CD4-positive, alpha-beta memory T cell (primary cell): ENCODE data around the gene HNRNPA0. TPM values are rescaled to one million over a fixed set of nuclear protein-coding genes. Genes with fewer than 3 reads are reported as not detected.

Experiments
- CTCF ChIA-PET: fragments of 350-600 bp; sonication (Branson Sonifier 250); formaldehyde crosslinking; loops from one replicate; lab custom pipeline; 2021; ENCODE audit warnings: inconsistent platforms; ENCODE audit not compliant: partially characterized antibody; lab: Charles Lee
- POLR2A ChIA-PET: fragments of 350-600 bp; sonication (Branson Sonifier 250); formaldehyde crosslinking; loops from one replicate; lab custom pipeline; 2021; ENCODE audit not compliant: partially characterized antibody; lab: Charles Lee
- DNase-seq, 5 donors: peaks; one replicate each; pipeline versions ENCODE4 v3.0.0 to v3.0.0-alpha.2; 2020 to 2022; ENCODE audit warnings: mixed read lengths in 1 of 5
- H3K27ac ChIP-seq: one replicate; pipeline ENCODE4 v1.7.0; 2013; ENCODE audit warnings: low read depth, low read length
- H3K27me3 ChIP-seq: 2 replicates; pipeline ENCODE4 v1.7.0; 2013; ENCODE audit warnings: mild to moderate bottlenecking, low read length, moderate library complexity; ENCODE audit not compliant: insufficient read depth
- H3K36me3 ChIP-seq: 2 replicates; pipeline ENCODE4 v1.7.0; 2013; ENCODE audit warnings: mild to moderate bottlenecking, low read length, moderate library complexity; ENCODE audit not compliant: insufficient read depth
- H3K4me1 ChIP-seq: 2 replicates; pipeline ENCODE4 v1.7.0; 2013; ENCODE audit warnings: mild to moderate bottlenecking, low read length, moderate library complexity; ENCODE audit not compliant: insufficient read depth
- H3K4me3 ChIP-seq, 2 donors: one replicate each; pipeline ENCODE4 v1.7.0; 2013; ENCODE audit warnings: low read length in 2 of 2, mild to moderate bottlenecking in 1 of 2
- H3K9me3 ChIP-seq, 2 donors: one replicate each; pipeline ENCODE4 v1.7.0; 2013; ENCODE audit warnings: low read length in 2 of 2, control low read depth in 1 of 2; ENCODE audit not compliant: control insufficient read depth in 1 of 2
- H3K27ac Mint-ChIP-seq, 7 donors: one replicate each; pipeline ENCODE4 v1.8.0; 2020 to 2021; ENCODE audit warnings: mixed read lengths in 7 of 7, mild to moderate bottlenecking in 6 of 7, inconsistent platforms in 3 of 7, moderate library complexity in 3 of 7
- H3K27me3 Mint-ChIP-seq, 2 donors: one replicate each; pipeline ENCODE4 v1.8.0; 2020 to 2021; ENCODE audit warnings: mixed read lengths in 2 of 2
- H3K36me3 Mint-ChIP-seq, 2 donors: one replicate each; pipeline ENCODE4 v1.8.0; 2020 to 2021; ENCODE audit warnings: mixed read lengths in 2 of 2, inconsistent platforms in 1 of 2, mild to moderate bottlenecking in 1 of 2
- H3K4me1 Mint-ChIP-seq, 4 donors: one replicate each; pipeline ENCODE4 v1.8.0; 2020 to 2021; ENCODE audit warnings: mixed read lengths in 4 of 4, mild to moderate bottlenecking in 1 of 4
- H3K4me3 Mint-ChIP-seq, 8 donors: one replicate each; pipeline ENCODE4 v1.8.0; 2020 to 2021; ENCODE audit warnings: mixed read lengths in 8 of 8, mild to moderate bottlenecking in 7 of 8, moderate library complexity in 6 of 8, inconsistent platforms in 3 of 8
- H3K9me3 Mint-ChIP-seq, 8 donors: one replicate each; pipeline ENCODE4 v1.8.0; 2020 to 2021; ENCODE audit warnings: mixed read lengths in 8 of 8, mild to moderate bottlenecking in 5 of 8, inconsistent platforms in 3 of 8, moderate library complexity in 1 of 8
- intact Hi-C: fragments of 100-400 bp; cut with micrococcal nuclease; formaldehyde crosslinking; loops from one replicate; pipeline ENCODE4 v1.15.1; 2023
- polyA plus RNA-seq, 2 donors: library from polyadenylated mRNA; unstranded; fragments of 300-500 nt; fragmentation: Illumina TruSeq; gene quantifications; one replicate each; pipeline ENCODE4 v1.2.3, GENCODE V29; 2021
- total RNA-seq, 2 experiments: library from RNA; stranded (reverse); gene quantifications; one replicate each; pipeline ENCODE4 v1.2.3, GENCODE V29; 2021

The HNRNPA0 gene
- total RNA-seq (10 to 100 TPM; 30.5 to 30.7 TPM), polyA plus RNA-seq (10 to 100 TPM in 1 of 2 donors, 1 to 10 TPM in 1; 8.6 to 19.3 TPM)

DNA sequence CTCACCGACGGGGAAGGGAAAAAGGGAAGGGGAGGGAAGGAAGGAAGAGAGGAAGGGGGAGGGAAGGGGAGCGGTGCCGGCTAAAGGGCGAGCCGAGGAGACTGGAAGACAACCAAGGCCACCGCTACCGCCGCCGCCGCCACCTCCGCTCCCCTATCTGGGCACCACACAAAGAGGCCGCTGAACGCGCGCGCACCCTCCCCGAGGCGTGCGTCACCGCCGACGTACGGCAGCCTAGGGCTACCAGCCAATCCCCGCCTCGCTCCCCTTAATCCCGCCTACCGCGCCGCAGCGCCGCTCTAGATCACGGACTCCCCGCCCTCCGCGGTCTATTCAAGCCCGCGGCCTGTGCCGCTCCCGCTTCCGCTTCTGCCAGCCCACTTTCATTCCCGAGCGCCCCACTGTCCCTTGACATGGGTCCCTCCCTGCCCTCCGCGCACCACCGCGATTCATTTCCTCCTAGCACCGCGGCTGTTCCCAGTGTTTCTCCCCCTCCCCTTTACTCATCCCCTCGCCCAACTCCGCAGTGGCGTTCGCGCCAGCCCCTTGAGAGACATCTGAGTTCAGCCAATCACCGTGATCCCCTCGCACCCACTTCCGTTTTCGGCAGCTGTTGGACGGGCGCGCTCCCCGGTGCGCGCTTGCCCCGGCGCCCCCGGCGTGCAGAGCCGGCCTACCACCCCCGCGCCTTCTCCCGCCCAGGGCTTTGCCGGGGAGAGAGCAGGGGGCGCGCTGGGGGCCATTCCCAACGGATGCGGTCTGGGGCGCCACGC, at the start of gene HNRNPA0:
TSS of gene HNRNPA0 (minus strand) at position 176 of the 773 bp plus-strand sequence. CDS start 297 bp downstream, outside the sequence.
- Histone ChIP-seq H3K9me3 (no peaks in the 10 kb centered on the region), H3K36me3 (no peaks in the 10 kb centered on the region), H3K27me3 (no peaks in the 10 kb centered on the region), H3K27ac (peak within 1 kb of the TSS; percentile 100), H3K4me3 (peak within 1 kb of the TSS; percentile 49 to 96), H3K4me1 (peaks cover 33% of the 10 kb centered on the region)
- DNase-seq, result peak; percentile 98 to 99 (median 99)
- ChIA-PET CTCF (interaction anchor here (0.7 to 4.4 kb wide), 11 partner anchors 13 to 134 kb away, joined by 3 to 32 read pairs (median 6); partner anchors contain the start of gene PKD2L2), POLR2A (interaction anchor here (0.5 to 6.4 kb wide), 26 partner anchors 13 to 1588 kb away, joined by 3 to 85 read pairs (median 4); partner anchors contain the start of genes FAM13B, FAM53C, HSPA9 and KDM3B)
- H3K4me3 Mint-ChIP-seq, result peak within 1 kb of the TSS; percentile 98 to 100 (median 99)
- no peaks in the 10 kb centered on the region for H3K9me3 Mint-ChIP-seq
- intact Hi-C loops, result loop anchor here (1.0 to 10.0 kb wide), 9 partner anchors 11 to 1538 kb away; partner anchors contain the start of genes BRD8, CDC25C, HSPA9 and KDM3B
- H3K4me1 Mint-ChIP-seq, result peaks cover 26 to 54% (median 34%) of the 10 kb centered on the region in 4 donors
- H3K27ac Mint-ChIP-seq, result peak within 1 kb of the TSS; percentile 100
- H3K36me3 Mint-ChIP-seq, result peaks cover 9 to 29% of the 10 kb centered on the region in 2 donors
- peaks cover 0 to 10% of the 10 kb centered on the region in 2 donors for H3K27me3 Mint-ChIP-seq

DNA sequence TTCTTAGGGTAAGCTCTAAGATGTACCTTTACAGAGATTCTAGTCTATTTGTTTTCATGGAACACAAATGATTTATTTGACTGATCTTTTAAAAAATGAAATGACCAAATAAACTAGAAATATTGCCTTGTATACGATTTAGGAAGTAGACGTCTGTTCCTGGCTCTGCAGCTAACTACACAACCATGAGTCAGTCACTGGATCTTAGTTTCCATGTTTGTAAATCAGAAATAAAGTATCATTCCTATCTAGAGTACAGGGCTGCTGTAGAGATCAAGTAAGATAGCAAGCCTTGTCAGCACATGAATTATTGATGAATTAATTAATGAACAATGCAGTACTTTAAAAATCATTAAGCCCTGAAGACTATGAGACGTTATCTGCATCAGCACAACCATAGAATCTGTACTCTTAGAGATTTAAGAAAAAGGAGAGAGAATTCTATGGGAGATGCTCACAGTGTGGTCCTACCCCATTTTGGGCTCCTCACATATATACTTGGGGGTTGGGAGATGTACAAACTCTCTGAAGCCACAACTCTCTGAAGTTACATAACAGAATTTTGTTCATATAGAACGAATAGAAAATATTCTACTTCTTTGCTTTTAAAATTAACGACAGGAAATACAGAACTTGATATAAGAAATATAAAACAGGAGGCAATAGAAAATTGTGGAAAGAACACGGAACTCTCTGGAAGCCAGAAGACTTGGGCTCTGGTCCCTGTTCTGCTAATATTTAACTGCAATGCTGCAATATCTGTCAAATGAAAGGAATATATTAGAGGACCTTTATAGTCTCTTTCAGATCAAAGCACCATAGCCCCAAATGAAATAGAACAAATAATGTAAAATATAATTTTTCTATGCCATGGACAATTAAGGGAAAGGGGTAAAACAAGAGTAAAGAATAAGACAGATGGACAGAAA, 48.4 kb upstream of the HNRNPA0 start:
- Mint-ChIP-seq H3K27me3 (peaks cover 0 to 1% of the 10 kb centered on the region in 2 donors), H3K9me3 (no peaks in the 10 kb centered on the region), H3K27ac (no peak overlapping the region), H3K4me3 (no peak overlapping the region), H3K36me3 (no peaks in the 10 kb centered on the region), H3K4me1 (no peaks in the 10 kb centered on the region)
- no peaks in the 10 kb centered on the region for H3K36me3 ChIP-seq
- DNase-seq, result no peak
- H3K4me1 ChIP-seq, result no peaks in the 10 kb centered on the region
- H3K27ac ChIP-seq, result no peak overlapping the region
- no peaks in the 10 kb centered on the region for H3K27me3 ChIP-seq
- intact Hi-C loops, result no loop called here
- ChIA-PET POLR2A (no interaction called here), CTCF (interaction anchor here (1.7 kb wide), 1 partner anchor 23 kb away, joined by 6 read pairs; no protein-coding TSS in a partner anchor)
- no peak overlapping the region for H3K4me3 ChIP-seq
- no peaks in the 10 kb centered on the region for H3K9me3 ChIP-seq

GRCh38 chr5:137800700-137801411, 46.7 kb upstream of the HNRNPA0 start:
- no peaks in the 10 kb centered on the region for H3K36me3 Mint-ChIP-seq
- intact Hi-C loops, result no loop called here
- Histone ChIP-seq H3K27me3 (no peaks in the 10 kb centered on the region), H3K9me3 (no peaks in the 10 kb centered on the region), H3K4me1 (no peaks in the 10 kb centered on the region), H3K27ac (no peak overlapping the region), H3K36me3 (no peaks in the 10 kb centered on the region), H3K4me3 (no peak overlapping the region)
- H3K27me3 Mint-ChIP-seq, result peaks cover 0 to 1% of the 10 kb centered on the region in 2 donors
- H3K4me3 Mint-ChIP-seq, result no peak overlapping the region
- CTCF ChIA-PET, result no interaction called here
- H3K9me3 Mint-ChIP-seq, result no peaks in the 10 kb centered on the region
- no peaks in the 10 kb centered on the region for H3K4me1 Mint-ChIP-seq
- no peak for DNase-seq
- no peak overlapping the region for H3K27ac Mint-ChIP-seq
- POLR2A ChIA-PET, result no interaction called here

- intact Hi-C loops, result no loop called here
- Mint-ChIP-seq H3K4me3 (no peak overlapping the region), H3K9me3 (no peaks in the 10 kb centered on the region), H3K27ac (no peak overlapping the region), H3K36me3 (no peaks in the 10 kb centered on the region), H3K27me3 (peaks cover 0 to 1% of the 10 kb centered on the region in 2 donors), H3K4me1 (no peaks in the 10 kb centered on the region)
- ChIA-PET CTCF (no interaction called here), POLR2A (no interaction called here)
- Histone ChIP-seq H3K27me3 (no peaks in the 10 kb centered on the region), H3K27ac (no peak overlapping the region), H3K4me1 (no peaks in the 10 kb centered on the region), H3K36me3 (no peaks in the 10 kb centered on the region), H3K4me3 (no peak overlapping the region), H3K9me3 (no peaks in the 10 kb centered on the region)
- DNase-seq, result no peak
Measured at GRCh38 chr5:137796279-137796678, 42.1 kb upstream of the HNRNPA0 start.

DNA sequence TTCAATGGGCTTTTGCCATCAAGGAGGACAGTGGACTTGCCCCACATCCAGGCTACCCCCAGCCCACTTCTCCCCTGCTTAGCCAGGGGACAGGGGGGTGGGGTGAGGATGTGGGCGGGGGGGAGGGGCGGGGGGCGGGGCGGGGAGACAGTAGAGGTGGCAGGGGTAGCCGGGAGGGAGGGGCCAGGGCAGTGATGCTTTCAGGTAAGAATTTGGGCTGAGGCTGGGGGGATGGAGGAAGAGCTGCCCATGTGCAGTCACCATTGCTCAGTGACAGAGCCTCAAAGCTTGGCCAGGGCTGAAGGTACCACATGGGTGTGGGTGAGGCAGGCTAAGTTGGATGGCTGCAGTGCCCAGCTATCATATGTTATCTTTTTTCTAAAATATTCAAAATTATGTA, 40.7 kb upstream of the HNRNPA0 start:
- H3K27me3 ChIP-seq, result no peaks in the 10 kb centered on the region
- Mint-ChIP-seq H3K4me3 (no peak overlapping the region), H3K27me3 (peaks cover 0 to 1% of the 10 kb centered on the region in 2 donors), H3K9me3 (no peaks in the 10 kb centered on the region), H3K36me3 (no peaks in the 10 kb centered on the region), H3K27ac (no peak overlapping the region), H3K4me1 (no peaks in the 10 kb centered on the region)
- H3K36me3 ChIP-seq, result no peaks in the 10 kb centered on the region
- H3K4me3 ChIP-seq, result no peak overlapping the region
- intact Hi-C loops, result no loop called here
- H3K27ac ChIP-seq, result no peak overlapping the region
- POLR2A ChIA-PET, result no interaction called here
- CTCF ChIA-PET, result no interaction called here
- DNase-seq, result no peak
- H3K4me1 ChIP-seq, result no peaks in the 10 kb centered on the region
- H3K9me3 ChIP-seq, result no peaks in the 10 kb centered on the region

GRCh38 chr5:137792303-137792702, 38.1 kb upstream of the HNRNPA0 start:
- Mint-ChIP-seq H3K27me3 (no peaks in the 10 kb centered on the region), H3K27ac (no peak overlapping the region), H3K4me1 (no peaks in the 10 kb centered on the region), H3K36me3 (peaks cover 0 to 4% of the 10 kb centered on the region in 2 donors), H3K9me3 (peaks cover 0 to 4% (median under 1%) of the 10 kb centered on the region in 8 donors), H3K4me3 (no peak overlapping the region)
- Histone ChIP-seq H3K9me3 (no peaks in the 10 kb centered on the region), H3K4me3 (no peak overlapping the region), H3K27ac (no peak overlapping the region), H3K36me3 (no peaks in the 10 kb centered on the region), H3K4me1 (no peaks in the 10 kb centered on the region), H3K27me3 (no peaks in the 10 kb centered on the region)
- ChIA-PET POLR2A (no interaction called here), CTCF (no interaction called here)
- DNase-seq, result no peak
- intact Hi-C loops, result no loop called here
